GM12872 (cell line): ENCODE results near the gene FAAH.

ENCODE experiments used
- CTCF ChIP-seq: IDR thresholded peaks from 3 replicates; pipeline ENCODE4 v1.5.1; 2011; ENCODE audit warnings: low read depth, mild to moderate bottlenecking, low read length, moderate library complexity; ENCODE audit not compliant: insufficient read depth

The FAAH gene

GRCh38 chr1:46404482-46405196 is 10.5 kb downstream of the FAAH start:
- TF ChIP-seq CTCF, result no peak

- TF ChIP-seq CTCF, result no peak
Measured at GRCh38 chr1:46405197-46405555, 11.1 kb downstream of the FAAH start.

GRCh38 chr1:46405724-46406123 is 11.6 kb downstream of the FAAH start:
- TF ChIP-seq CTCF, result no peak

- TF ChIP-seq CTCF, result no peak
Measured at GRCh38 chr1:46406881-46407608, 12.9 kb downstream of the FAAH start.

- TF ChIP-seq CTCF, result no peak
Measured at GRCh38 chr1:46407636-46408035, 13.5 kb downstream of the FAAH start.

GRCh38 chr1:46408356-46409062 is 14.4 kb downstream of the FAAH start:
- TF ChIP-seq CTCF, result no peak

- no peak for TF ChIP-seq CTCF
Measured at GRCh38 chr1:46409063-46409372, 14.9 kb downstream of the FAAH start.
